ENCODE results near the gene FSIP2.

- TF ChIP-seq EZH2 (IDR thresholded peaks at IDR 0.05) (no peak), POLR2AphosphoS5 (IDR thresholded peaks at IDR 0.05; ENCODE audit: borderline replicate concordance, low read depth, low read length) (no peak)
Measured at GRCh38 chr2:185793532-185794345, 55.1 kb downstream of the FSIP2 start.

Data from SK-N-MC (cell line).